Mesenteric fat pad (tissue), 1 donor: ENCODE results near the gene PDE4A. TPM values are rescaled to one million over a fixed set of nuclear protein-coding genes. Genes with fewer than 3 reads are reported as not detected.

Experiments used
- DNase-seq: peaks from one replicate; pipeline ENCODE4 v3.0.0-alpha.2; 2020; ENCODE audit warnings: low spot score
- microRNA-seq: library from miRNA; unstranded; fragments of <30 nt; microRNA quantifications from one replicate; pipeline ENCODE4 v1.2.0, GENCODE V29; 2020; ENCODE audit warnings: borderline number of aligned reads
- total RNA-seq: library from RNA; stranded (reverse); fragmentation: NEBNext Ultra II Directional; extraction: Animal tissue kit (Norgen Biotek cat#: 25700); gene quantifications from one replicate; pipeline ENCODE4 v1.2.1, GENCODE V29; 2021
- donor health status: DM: yes; HTN: yes; CAD: no.

Gene PDE4A
- total RNA-seq, 1 donor from 2014 or later, result 28.5 TPM

DNA sequence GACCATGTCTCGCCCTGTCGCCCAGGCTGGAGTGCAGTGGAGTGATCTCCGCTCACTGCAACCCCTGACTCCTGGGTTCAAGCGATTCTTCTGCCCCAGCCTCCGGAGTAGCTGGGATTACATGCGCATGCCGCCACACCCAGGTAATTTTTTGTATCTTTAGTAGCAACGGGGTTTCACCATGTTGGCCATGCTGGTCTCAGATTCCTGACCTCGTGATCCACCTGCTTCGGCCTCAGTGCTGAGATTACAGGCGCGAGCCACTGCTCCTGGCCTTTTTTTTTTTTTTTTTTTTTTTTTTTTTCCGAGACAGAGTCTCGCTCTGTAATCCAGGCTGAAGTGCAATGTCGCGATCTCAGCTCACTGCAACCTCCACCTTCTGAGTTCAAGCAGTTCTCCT, 87.7 kb downstream of the PDE4A start:
- DNase-seq, result no peak

DNA sequence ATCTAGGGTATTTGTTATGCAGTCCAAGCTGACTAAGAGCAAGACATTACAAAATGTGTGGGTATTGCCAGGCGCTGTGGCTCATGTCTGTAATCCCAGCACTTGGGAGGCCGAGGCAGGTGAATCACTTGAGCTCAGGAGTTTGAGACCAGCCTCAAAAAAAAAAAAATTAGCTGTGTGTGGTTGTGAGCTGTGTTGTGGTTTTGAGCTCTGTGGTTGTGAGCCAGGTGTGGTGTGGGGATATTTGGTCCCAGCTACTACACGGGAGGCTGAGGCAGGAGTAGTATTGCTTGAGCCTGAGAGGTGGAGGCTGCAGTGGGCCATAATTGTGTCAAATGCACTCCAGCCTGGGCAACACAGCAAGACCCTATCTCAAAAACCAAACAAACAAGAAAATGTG, 88.4 kb downstream of the PDE4A start:
- no peak for DNase-seq

DNA sequence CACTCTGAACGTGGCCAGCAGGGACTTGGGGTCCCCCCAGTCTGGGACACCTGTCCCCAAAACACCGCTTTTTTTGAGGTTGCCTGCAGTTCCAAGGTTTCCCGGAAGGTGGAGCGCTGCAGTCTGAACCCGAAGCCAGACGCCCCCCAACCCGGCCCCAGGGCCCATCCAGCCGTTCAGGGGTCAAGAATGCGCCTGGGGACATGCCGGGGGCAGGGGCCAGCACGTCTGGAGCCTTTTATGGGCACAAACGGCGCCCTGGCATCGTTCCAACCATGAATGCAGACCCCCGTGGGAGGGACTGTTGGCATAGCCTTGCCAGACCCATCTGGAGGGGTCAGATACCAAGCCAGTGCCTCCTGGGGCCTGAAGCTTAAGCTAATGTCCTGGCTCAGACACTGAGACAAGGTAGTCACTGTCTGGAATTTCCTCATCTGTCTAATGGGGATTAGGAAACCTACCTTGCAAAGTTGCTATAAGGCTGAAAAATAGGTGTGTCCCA, 90.0 kb downstream of the PDE4A start:
- DNase-seq, result no peak

DNA sequence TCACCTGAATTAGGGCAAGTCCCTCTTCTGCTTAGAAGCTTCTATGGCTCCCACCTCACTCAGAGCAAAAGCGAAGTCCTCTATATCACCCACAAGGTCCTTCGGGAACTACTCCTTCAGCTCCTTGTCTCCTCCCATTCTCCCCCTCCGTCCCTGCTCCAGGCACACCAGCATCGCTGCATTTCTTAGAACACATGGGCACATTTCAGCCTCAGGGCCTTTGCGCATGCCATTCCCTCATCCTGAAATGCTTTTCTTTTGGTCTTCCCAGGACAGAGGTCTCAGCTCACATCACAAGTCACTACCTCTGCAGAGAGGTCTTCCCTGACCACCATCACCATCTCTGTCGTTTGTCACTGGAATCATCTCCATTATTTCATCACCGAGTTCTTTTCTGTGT, 92.9 kb downstream of the PDE4A start:
- no peak for DNase-seq

DNA sequence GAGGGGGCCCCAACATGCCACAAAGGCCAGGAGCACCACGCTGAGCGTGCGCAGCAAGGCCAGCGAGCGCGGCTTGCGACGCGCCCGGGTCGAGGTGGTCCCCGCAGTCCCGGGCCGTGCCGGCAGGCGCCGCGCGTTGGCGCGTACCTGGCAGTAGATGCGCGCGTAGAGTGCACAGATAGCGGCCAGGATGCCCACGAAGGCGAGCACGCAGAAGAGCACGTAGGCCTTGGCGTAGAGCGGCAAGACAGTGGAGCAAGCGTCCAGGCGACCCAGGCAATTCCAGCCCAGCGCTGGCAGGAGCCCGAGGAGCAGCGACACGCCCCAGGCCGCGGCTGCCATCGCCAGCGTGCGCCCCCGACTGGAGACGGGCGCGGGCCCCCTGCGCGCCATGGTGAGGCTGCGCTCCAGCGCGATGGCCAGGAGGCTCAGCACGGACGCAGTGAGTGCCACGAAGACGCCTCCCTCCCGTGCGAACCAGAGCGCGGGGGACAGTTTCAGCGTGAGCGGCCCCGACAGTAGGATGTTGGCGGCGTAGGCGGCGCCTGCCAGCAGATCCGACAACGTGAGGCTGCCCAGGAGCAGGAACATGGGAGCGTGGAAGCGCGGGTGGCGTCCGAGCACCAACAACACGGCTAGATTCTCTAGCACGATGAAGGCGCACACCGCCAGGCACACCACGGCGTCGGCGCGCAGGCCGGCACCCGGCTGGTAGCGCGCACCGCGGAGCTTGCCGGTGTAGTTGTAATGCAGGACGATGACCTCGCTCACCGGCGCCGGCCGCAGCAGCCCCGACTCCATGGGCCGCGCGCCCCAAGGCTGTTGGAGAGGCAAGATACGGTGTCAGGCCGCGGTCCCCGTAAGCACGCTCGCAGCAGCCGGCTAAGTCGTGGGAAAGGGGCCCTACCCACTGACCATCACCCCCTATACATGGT, 94.1 kb downstream of the PDE4A start:
- no peak for DNase-seq

DNA sequence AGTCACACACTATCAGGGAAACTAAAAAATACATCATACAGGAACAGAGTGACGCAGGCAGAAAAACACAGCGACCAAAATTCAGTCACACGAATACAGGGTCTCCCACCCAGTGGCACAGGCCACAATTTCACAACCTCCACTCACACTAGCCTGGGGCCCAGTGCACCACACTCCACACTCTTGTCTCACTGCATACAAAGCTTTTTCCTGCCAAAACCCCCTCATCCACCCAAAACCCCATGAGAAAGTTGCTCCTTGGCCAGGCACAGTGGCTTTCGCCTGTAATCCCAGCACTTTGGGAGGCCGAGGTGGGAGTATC, 95.7 kb downstream of the PDE4A start:
- no peak for DNase-seq

DNA sequence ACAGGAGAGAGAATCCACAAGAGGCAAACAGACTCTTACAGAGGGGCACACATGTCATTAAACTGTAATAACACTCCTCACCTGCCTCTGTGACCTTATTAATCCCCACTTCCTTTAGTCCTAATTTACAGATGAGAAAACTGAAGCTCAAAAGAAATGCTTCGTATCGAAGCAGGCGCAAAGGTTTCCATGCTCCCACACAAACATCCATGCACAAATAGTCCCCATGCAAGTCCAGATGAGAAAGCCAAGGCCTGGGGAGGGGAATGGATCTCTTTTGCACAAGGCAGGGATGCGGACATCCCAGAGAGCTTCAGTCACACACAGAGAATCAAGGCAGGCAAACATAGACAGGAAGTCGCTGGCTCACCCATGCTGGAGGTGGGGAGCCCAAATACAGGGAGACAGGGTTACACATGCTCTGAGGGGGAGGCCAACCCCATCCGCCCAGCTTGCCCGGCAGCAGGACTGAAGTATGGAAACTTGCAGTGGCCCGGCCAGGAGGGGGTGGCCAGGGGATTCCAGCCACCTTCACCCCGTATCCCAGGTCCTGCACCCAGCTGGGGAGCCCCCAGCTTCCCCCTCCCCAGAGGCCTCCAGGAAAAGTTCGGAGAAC, 96.4 kb downstream of the PDE4A start:
- DNase-seq, result no peak

DNA sequence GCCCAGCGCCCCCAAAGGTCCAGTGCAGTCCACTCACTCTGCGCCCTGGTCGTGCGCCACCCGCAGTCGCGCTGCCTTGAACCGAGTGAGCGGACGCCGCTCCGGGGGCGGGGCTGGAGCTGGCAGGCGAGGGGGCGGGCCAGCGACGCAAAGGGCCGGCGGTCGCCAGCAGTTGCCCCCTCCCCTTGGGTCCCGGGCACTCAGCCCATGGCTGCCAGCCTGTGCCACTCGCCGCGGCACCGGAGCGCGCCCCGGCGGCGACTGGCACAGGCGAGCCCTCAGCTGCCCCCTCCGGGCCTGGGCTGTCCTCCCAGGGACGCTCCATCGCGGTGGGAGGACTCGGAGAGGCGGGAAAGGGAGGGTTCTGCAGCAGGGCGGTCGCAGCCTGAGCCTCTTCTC, 97.0 kb downstream of the PDE4A start, which contains the start of gene S1PR5:
S1PR5 (minus strand) TSS at position 87 of the 399 bp plus-strand sequence. CDS start 2,436 bp downstream, outside the sequence.
- no peak for DNase-seq

DNA sequence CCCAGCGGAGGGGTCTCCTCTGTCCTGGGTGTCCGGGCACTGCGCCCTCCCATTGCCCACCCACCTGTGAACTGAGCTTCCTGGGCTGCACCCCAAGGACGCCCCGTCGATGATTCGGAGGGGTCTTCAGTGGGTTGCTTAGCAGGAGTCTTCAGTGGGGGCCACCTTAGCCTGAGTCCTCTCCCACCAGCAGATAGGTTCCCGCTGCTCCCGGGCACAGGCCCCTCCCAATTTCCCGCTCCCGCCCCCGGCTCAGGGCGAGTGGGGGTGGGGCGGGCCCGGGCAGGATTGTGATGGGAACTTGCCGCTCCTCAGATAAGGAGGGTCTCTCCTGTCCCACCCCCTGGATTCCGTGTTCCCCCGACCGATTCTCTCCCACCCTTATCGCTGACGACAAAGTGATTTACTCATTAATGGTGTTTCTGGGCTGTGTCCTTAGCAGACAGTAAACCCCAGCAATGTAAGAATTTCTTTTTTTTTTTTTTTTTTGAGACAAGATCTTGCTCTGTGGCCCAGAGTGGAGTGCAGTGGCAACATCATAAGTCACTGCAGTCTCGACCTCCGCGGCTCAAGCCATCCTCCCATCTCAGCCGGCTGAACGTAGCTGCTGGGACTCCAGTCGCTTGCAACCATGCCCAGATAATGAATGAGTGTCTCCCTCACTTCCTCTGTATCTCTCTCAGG, 97.6 kb downstream of the PDE4A start:
- no peak for DNase-seq

DNA sequence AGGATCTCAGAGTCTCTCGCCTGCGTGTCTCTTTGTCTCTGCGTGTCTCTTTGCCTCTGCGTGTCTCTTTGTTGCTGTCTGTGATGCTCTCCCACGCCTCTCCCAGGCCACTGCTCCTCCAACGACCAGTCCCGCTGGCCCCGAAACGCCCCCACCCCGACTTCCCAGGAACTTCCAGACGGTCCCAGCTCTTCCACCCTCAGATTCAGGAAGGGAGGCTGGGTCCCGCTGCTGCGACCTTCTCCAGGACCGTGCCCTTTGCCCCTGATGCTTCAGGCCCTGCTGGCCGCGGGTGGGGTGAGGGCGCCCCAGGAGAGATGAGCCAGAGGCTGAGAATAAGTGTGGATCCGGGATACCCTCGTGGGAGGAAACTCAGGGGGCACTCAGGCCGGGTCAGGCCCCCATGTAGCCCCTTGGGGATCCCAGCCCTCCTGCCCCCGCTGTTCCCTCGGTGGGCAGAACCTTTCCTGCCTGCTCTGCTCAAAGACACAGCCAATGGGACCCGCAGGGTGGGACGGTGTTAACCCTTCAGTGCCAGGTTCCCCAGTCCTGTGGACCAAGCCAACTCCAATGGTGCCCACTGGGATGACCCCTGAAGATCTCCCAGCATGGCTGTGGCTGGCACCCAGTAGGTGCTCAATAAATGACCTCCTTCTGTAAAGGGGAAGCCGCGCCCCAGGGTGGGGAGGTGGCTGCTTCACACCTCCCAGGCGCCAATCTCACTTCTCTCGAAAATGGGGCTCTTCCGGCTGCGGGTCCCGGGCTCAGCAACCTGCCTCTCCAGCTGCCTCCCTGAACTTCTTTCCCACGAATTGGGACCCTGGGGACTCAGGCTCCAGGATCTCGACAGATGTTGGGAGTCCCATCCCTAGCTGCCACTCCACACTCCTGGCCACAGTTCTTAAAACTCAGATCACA, 98.4 kb downstream of the PDE4A start:
- DNase-seq, result no peak

Small RNA genes lying within 50 kb of the gene (microRNA-seq; reads per million reads assigned to microRNA genes)
- not detected for gene MIR1181

Other genes starting within 250 kb of the PDE4A start
- 57.7 TPM for gene DNMT1, start 225.6 kb upstream of the PDE4A start, total RNA-seq
- gene S1PR2, start 189.2 kb upstream of the PDE4A start, total RNA-seq, result 13.3 TPM
- 54.5 TPM for gene MRPL4, start 168.3 kb upstream of the PDE4A start, total RNA-seq
- 77.1 TPM for gene ICAM1, start 149.4 kb upstream of the PDE4A start, total RNA-seq
- gene ICAM4, start 133.6 kb upstream of the PDE4A start, total RNA-seq, result 2.3 TPM
- gene ICAM5, start 130.6 kb upstream of the PDE4A start, total RNA-seq, result 1.2 TPM
- 0.55 TPM for gene ZGLP1, start 110.7 kb upstream of the PDE4A start, total RNA-seq
- 18.2 TPM for gene FDX2, start 104.5 kb upstream of the PDE4A start, total RNA-seq
- 23.0 TPM for gene RAVER1, start 87.0 kb upstream of the PDE4A start, total RNA-seq
- gene ICAM3, start 80.9 kb upstream of the PDE4A start, total RNA-seq, result 25.0 TPM
- gene TYK2, start 40.0 kb upstream of the PDE4A start, total RNA-seq, result 91.5 TPM
- gene CDC37, start 17.0 kb upstream of the PDE4A start, total RNA-seq, result 173 TPM
- gene KEAP1, start 82.8 kb downstream of the PDE4A start, total RNA-seq, result 71.9 TPM
- 0.13 TPM for gene S1PR5, start 96.9 kb downstream of the PDE4A start, total RNA-seq
- 19.0 TPM for gene ATG4D, start 123.4 kb downstream of the PDE4A start, total RNA-seq
- gene KRI1, start 145.5 kb downstream of the PDE4A start, total RNA-seq, result 21.7 TPM
- gene CDKN2D, start 148.4 kb downstream of the PDE4A start, total RNA-seq, result 11.4 TPM
- gene AP1M2, start 166.8 kb downstream of the PDE4A start, total RNA-seq, result 3.2 TPM
- gene SLC44A2, start 205.0 kb downstream of the PDE4A start, total RNA-seq, result 110 TPM
- 212 TPM for gene ILF3, start 233.8 kb downstream of the PDE4A start, total RNA-seq